Activated T-helper 1 cell treated with anti-CD3 and anti-CD28 coated beads, Interleukin-2, amount 50 U/mL, for 16 hours (primary cell): ENCODE results near the gene ARIH1.

ENCODE experiments used
- DNase-seq, 2 donors: peaks; one replicate each; pipeline ENCODE4 v3.0.0-alpha.2; 2020; ENCODE audit warnings: low read depth in 1 of 2, low spot score in 1 of 2

ARIH1 gene

DNA sequence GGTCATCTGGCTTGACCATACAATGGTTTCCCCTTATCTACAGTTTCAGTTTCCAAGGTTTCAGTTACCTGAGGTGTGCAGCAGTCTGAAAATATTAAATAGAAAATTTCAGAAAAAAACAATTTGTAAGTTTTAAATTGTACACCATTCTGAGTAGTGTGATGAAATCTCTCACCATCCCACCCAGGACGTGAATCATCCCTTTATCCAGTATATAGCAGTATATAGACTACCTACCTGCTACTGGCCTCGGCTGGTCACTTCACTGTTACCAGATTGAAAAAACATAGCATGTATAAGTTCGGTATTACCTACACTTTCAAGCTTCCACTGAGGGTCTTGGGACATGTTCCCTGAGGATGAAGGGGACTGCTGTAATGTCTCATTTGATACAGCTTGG, 12.0 kb downstream of the ARIH1 start:
- DNase-seq = no peak

DNA sequence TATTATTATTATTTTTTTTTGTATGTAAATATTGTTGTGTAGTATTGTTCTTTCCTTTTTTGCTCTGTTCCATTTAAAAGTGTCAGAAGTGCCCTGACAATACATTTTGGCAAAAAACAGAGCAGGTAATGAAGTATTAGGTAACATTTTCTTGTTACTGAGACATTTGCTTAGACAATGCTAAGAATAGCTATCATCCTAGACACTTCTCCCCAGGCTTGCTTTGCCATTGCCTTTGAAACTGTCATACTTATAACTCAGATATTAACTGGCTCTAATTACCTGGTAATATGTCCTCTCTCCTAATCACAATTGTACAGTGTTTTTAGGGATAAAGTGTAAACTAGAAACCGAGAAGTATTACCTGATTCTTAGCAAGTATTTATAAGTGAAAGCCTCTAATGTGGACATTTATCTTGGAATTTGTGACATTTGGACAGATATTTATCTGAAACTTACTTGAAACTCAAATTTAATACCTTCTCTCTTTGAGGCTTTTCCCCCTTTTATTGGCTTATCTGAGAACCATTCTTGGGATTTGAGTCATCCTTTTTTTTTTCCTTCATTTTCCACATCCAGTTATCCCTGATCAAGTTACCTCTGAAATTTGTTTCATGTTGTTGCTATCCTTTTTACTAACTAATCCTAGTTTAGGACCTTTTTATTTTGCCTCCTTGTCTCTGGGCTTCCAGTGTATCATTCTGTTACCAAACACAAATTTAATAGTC, 13.1 kb downstream of the ARIH1 start:
- DNase-seq = no peak

DNA sequence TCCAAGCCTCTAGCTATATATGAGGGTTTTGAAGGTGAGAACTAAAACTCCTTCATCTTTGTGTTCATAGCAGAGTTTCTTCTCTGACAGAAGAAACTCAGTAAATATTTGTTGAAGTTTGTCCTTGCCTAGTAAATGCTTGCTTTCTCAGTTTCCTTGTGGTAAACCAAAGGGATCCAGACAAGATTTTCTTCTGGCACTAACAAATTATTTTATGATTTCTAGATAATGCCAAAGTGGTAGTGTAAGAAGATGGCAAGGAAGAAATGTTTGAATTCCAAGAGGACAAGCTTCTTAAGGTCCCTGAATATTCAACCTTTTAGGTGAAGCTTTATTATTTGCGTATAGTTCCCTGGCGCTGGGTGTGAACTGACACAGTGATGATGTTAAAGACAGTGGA, 14.4 kb downstream of the ARIH1 start:
- DNase-seq = no peak

DNA sequence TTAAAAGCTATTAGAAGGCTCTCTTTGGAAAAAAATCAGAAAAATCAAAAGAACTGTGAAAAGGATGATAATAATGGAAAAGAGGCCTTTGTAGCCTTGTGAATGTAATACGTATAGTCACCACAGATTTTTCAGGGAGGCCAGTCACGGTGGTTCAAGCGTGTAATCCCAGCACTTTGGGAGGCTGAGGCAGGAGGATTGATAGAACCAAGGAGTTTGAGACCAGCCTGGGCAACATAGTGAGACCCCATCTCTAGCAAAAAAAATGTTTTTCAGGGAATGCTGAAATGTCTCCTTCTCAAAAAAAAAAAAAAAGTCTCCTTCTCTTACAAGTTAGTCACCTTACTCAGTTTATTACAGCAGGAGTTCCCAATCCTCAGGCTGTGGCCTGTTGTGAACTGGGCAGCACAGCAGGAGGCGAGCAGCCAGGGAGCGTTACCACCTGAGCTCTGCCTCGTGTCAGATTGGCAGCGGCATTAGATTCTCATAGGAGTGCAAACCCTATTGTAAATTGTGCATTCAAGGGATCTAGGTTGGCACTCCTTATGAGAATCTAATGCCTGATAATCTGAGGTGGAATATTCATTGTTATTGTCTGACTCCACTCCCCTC, 15.9 kb downstream of the ARIH1 start:
- DNase-seq = no peak

DNA sequence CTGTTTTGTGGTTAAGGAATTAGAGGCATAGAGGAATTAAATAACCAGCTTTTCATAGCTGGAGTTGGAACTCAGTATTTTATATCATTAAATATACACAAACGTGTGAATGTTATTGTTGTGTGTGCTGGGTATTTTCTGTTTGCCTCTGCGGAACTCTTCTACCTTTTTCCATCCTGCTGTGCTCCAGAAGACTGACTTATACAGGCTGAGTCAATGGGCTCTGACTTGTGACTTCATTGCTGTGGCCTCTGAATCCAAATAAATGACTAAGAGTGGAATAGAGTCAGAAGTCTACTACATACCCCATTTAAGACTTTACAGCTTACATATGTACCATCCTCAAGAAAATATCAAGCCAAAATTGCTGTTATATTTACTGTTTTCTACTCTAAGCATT, 17.6 kb downstream of the ARIH1 start:
- DNase-seq = no peak

DNA sequence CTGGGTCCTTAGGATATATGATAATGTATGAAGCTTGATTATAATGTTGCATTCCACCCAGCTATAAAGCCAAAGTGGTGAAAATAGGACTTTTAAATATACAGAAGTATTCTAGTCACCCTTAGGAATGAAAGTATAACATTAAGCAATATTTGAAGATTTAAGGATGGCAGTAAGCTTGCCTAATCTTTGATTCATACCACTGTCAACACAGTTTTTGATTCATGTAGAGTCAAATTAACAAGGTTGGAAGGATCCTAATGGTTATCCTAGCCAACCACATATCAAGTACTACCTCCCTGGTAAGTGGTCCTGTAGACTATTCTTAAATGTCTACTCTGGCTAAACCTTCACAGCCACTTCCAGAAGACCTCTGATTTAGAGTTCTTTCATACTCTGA, 18.6 kb downstream of the ARIH1 start:
- no peak for DNase-seq

DNA sequence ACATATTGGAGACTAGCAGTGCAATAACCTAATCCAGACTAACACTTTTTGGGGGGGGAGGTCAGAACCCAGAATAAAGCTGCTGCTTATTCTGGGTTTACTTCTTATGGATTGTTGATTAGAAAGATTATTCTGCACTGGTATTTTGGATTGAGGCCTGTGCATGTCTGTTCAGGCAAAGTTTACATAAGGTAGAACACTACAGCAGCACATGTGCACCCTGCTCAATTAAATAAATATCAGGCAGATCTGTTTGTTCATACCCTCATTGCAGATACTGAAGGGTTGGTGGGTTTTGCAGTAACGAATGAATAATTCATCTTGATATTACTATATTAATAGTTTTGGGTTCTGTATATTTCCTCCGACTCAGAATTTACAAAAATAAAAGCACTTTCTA, 19.1 kb downstream of the ARIH1 start:
- DNase-seq = no peak

DNA sequence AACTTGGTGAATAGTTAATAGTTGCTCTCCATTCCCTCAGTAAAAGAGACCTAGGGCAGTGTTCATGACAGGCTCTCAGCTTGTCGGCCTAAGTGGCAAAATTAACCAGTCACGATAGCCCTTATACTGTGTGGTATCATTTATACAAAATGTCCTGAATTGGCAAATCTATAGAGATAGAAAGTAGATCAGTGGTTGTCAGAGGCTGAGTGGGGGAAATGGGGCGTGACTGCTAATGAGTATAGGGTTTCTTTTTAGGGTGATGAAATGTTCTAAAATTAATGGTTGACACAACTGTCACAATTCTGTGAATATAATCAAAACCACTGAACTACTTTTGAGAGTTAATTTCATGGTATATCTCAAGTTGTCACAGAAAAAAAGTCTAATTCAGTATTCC, 20.9 kb downstream of the ARIH1 start:
- no peak for DNase-seq

DNA sequence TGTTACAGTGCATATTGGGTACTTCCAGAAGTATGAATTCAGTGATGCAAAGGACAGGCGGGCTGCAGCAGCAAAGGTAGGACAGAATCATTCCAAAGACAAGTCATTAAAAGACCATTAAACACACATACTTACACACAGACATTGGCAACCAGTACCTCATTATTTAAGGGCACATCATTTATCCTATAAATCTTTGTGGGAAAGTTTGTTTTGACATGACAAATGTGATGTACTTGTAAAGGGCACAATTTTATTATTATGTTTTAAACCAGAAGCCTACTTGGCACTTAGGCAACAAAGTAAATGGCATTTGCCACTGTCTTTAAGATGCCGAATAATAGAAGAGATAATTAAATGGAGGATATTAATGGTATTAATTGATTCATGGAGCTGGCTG, 22.7 kb downstream of the ARIH1 start:
- no peak for DNase-seq

DNA sequence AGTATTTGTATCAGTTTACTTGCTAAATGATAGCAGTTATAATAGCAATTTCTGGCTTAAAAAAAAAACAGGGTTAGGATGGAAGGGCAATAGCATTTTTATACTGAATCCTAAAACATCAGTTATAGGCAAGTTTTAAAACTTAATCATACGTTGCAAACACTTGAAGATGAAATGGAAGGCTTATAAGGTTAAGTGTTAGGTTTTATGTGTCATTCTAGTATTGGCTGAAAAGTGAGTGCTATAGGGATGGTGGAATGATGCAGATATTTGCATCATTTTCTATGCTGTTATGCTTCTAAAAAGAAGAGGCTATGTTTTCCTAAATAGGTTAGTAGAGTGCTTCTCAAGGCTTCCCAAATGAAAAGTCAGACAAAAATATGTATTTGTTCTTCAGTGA, 23.3 kb downstream of the ARIH1 start:
- no peak for DNase-seq

DNA sequence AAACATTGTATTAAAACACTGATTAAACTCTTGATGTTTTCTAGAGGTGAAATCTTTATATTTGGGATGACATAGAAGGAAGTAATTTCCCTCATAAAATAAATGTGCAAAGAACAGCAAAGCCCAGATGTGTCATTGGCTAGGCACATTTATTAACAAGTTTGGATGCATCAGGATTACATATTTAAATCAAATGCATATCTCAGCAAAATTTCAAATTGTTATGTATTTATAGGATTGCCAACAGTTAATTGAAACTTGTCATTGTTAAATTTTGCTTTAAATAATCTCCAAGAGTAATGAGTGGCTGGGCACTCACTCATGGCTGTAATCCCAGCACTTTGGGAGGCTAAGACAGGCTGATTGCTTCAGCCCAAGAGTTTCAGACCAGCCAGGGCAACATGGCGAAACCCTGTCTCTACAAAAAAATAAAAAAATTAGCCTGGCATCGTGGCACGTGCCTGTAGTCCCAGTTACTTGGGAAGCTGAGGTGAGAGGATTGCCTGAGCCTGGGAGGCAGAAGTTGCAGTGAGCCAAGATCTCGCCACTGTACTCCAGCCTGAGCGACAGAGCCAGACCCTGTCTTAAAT, 28.2 kb downstream of the ARIH1 start:
- no peak for DNase-seq

DNA sequence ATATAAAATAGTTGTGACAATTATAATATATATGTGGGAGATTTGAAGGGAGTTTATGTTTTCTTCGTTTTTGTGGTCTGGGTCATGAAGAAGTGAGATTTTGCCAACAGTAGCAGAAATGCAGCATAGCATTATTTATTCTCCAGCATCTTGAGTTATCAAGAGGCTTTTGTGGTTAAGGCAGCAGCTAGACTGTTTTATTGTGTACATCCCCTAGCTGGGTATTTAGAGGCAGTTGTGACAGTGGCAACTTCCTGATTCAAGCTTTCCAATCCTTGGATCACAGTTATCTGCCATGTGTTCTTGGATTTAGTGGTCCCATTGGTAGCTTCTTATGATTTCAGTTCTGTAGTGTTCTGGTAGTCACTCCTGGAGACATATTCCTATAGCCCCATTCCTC, 29.0 kb downstream of the ARIH1 start:
- no peak for DNase-seq

DNA sequence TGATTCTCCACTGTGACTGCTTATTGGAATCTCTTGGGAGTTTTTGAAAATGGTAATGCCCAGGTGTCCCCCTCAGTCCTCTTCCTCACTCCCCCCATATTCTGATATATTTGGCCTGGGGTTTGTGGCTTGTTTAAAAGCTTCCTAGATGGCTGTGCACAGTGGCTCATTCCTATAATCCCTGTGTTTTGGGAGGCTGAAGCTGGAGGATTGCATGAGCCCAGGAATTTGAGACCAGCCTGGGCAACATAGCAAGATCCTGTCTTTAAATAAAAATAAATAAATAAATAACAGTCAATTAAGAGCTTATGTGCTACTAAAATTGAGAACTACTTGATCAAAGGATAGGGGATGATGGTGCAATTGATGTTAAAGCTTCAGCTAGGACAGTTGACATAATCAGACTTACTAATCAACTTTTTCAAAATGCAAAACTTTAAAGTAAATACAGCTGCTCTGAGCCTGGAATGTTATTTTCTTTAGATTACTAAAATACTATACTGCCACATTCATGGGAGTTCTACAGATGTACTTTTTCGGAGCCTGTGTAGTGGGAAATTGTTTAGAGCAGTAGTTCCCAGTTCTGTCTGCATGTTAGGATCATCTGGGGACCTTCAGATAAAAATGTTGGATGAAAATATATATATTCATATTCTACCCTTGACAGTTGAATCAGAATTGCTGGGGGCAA, 33.4 kb downstream of the ARIH1 start:
- DNase-seq = no peak

DNA sequence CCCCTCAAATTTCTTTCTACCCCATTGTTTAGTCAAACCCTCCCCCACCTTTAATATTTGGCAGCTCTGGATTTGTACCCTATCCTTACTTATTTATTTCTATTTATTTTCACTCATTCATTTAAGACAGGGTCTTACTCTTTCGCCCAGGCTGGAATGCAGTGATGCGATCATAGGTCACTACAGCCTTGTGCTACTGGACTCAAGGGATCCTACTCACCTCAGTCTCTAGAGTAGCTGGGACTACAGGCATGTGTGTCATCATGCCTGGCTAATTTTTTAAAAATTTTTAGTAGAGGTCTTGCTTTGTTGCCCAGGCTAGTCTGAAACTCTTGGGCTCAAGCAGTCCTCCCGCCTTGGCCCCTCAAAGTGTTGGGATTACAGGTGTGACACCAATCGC, 35.4 kb downstream of the ARIH1 start:
- DNase-seq = no peak

DNA sequence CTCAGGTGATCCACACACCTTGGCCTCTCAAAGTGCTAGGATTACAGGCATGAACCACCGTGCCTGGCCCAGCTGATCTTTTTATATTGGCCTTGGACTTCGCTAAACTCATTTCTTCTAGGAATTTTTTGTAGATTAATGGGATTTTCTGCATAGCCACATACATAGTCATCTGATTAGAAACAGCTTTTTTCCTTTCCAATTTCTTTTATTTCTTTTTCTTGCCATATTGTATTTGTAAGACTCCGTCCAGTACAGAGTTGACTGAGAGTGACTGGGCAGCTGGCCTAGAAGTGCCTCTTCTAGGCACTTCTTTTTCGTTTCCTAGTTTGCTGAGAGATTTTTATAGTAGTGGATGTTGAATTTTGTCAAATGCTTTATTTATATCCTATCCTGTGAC, 37.4 kb downstream of the ARIH1 start:
- no peak for DNase-seq

DNA sequence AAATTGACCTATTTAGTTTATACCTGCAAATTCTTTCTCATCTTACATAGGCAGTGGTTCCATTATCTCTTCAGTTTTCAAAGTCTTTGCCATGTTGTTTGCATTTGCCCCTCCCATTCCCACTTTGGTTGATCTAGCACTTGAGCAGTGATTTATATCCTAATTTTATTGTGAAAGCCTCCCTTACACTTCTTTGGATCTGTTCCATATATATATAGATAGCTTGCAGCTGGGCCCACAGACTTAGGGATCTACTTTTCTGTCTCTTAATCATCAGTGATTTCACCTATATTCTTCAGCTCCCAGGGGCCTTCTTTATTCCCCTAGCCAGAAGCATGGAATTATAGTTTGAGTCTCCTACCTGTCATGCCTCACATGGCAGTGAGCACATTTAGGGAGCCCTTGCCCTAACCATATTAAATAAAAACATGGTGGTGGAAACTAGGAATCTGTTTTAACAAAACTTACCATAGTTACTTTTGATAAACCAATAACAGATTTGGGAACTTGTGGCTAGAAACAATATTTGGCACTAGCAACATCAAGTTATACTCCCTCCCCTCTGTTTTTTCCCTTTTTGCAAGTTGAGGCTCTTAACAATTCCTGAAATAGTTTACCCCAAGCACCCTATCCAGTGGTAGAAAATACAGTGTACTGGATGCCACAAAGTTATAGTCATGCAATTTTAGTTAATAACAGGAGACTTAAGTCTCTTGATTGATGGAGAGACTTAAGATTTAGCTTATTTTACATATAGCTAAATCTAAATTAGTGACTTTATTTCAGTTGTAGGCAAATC, 41.7 kb downstream of the ARIH1 start:
- no peak for DNase-seq

DNA sequence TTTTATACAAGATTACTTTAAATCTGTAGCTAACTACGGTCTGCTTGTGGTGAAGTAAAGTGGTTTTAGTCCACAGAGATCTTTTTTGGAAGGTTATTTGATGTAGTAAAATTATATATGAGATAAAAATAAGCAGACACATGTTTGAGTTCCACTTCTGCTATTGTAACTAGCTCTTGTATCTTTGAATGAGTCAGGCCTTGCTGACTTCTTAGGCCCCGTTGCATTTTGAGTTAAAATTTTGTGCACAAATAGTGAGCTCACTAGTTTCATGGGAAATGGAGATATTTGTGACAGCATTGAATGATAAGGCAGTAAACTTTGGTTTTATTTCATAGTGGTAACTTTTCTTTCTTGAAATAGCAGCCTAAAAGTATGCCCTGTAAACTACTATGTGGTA, 42.6 kb downstream of the ARIH1 start:
- DNase-seq = no peak

DNA sequence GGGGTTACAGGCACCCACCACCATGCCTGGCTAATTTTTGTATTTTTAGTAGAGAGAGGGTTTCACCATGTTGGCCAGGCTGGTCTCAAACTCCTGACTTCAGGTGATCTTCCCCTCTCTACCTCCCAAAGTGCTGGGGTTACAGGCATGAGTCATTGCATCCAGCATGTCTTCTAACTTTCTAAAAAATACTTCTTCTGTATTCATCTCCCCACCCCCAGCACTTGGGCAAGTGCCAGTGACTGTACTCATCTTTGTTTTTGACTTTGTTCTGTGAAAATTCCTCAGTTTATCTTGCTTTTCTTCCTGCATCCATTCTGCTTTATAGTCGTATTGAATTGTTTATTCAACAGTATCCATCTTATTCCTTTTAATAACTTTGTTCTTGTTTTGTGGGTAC, 47.6 kb downstream of the ARIH1 start:
- no peak for DNase-seq

DNA sequence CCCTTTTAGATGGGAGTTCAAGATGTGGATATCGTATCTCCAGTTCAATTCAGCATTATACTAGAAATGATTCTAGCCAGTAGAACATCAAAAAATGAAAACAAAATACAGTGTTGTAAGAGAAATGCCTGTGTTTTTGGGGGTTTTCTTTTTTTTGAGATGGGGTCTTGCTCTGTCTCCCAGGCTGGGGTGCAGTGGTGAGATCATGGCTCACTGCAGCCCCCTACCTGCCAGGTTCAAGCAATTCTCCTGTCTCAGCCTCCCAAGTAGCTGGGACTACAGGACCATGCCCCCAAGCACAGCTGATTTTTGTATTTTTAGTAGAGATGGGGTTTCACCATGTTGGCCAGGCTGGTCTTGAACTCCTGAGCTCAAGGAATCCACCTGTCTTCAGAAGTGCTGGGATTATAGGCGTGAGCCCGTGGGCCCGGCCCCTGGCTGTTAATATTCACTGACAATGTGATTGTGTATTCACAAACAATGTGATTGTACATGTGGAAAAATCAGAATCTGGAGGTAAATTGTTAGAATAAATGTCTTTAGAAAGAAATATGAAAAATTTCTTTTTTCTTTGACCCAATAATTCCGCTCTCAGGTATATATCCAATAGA, 59.0 kb downstream of the ARIH1 start:
- DNase-seq = no peak

DNA sequence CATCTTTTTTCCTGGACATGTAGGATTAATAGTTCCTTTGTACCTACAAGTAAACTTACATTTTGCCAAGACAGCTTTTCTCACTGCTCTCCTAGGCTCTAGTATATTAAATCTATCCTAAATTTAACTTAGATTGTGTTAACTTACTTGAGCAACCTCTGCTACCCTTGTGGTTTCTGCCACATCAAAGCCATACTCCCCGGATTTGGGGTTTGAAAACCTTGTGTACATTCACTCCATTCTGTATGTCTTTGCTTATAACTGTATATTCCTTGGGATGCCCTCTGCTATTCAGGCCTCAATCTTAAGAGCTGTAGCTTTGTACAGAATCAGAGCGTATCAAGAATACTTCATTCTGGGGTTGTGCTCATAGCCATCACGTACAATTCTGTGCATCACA, 60.4 kb downstream of the ARIH1 start:
- DNase-seq = no peak

DNA sequence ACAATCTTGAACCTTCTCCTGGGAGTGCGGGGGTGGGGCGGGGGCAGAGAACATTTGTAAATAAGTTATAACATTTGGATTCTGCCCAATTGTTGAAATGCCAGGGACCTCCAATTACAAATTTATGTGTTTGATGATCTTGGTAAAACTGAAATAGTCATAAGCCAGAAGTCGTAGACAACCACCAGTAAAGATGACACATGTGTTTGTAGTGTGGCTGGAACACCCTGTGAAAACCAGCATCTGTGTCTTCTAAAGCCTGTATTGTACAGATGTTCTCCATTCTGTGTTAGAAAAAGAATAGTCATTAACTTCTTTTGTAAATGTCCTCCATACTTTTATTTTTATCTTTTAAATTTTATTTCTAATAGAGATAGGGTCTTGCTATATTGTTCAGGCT, 61.8 kb downstream of the ARIH1 start:
- DNase-seq = no peak
